Caki2 (cell line): Measurements from ENCODE around the gene TSPAN15. TPM values are rescaled to one million over a fixed set of nuclear protein-coding genes. Genes with fewer than 3 reads are reported as not detected.

Experiments
- DNase-seq: peaks from one replicate; pipeline ENCODE4 v3.0.0-alpha.2; 2015; ENCODE audit warnings: low read depth
- in situ Hi-C: cut with HindIII; loops from 2 replicates; pipeline ENCODE4 v1.10.0; 2016; ENCODE audit warnings: low sequenced_read_pairs, low pct_unique_long_range_greater_than_20kb, mixed read lengths
- total RNA-seq: library from RNA; depleted of rRNA; stranded (reverse); fragments of >200 nt; shearing (Covaris generic); gene quantifications from 2 replicates; pipeline ENCODE4 v1.2.3, GENCODE V29; 2014; ENCODE audit warnings: low replicate concordance; rRNA removed

Gene TSPAN15
- 29.9 and 51.0 TPM in 2 replicates for total RNA-seq

DNA sequence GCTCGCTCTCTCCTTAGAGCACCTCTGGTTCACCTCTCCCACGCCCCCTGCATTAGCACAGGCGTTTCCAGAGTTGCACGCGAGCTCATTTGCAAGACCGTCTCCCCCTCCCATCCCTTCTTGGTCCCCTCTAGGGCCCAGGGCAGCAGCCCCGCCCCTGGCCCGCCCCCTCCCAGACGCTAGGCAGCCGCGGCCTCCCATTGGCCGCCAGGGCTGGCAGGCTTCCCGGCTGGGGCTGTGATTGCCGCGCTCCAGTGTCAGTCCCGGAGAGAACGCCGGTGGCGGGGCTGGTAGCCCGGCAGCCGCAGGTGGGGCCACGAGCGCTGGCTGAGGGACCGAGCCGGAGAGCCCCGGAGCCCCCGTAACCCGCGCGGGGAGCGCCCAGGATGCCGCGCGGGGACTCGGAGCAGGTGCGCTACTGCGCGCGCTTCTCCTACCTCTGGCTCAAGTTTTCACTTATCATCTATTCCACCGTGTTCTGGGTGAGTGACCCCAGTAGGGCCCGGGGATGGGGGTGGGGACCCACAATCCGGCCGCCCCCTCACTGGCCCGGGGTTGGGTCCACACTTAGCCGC is at the start of gene TSPAN15:
Gene TSPAN15 (plus strand): TSS at position 257 of the 575 bp plus-strand sequence. CDS start 130 bp downstream, at position 387.
- DNase-seq = no peak
- in situ Hi-C loops = no loop called here

DNA sequence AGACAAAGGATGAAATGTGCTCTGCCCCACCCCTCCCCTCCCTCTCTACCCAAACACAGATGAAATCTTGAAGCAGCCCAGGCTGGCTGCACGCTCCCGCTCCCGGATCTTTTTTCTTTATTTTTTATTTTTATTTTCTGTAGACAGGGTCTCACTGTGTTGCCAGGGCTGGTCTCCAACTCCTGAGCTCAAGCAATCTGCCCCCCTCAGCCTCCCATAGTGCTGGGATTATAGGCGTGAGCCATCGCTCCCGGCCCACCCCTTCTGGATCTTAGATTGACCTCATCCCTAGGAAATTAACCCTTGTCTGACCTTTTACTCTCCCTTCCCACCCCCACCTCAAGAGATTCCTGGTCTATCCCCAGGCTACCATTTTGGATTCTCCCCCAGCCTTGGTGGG is 48.9 kb upstream of the TSPAN15 start:
- DNase-seq = no peak
- in situ Hi-C loops = no loop called here

DNA sequence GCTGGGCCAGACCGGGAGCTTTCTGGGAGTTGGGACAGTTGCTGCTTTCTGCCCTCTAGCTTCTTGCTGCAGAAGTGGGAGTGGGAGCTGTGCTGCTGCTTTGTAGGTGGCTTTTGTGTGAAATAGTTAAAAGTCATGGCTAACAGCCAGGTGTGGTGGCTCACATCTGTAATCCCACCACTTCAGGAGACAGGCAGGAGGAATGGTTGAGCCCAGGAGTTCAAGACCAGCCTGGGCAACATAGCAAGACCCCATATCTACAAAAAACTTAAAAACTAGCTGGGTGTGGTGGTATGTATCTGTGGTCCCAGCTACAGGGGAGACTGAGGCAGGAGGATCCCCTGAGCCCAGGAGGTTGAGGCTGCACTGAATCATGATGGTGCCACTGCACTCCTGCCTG is 48.2 kb upstream of the TSPAN15 start:
- in situ Hi-C loops = no loop called here
- no peak for DNase-seq

DNA sequence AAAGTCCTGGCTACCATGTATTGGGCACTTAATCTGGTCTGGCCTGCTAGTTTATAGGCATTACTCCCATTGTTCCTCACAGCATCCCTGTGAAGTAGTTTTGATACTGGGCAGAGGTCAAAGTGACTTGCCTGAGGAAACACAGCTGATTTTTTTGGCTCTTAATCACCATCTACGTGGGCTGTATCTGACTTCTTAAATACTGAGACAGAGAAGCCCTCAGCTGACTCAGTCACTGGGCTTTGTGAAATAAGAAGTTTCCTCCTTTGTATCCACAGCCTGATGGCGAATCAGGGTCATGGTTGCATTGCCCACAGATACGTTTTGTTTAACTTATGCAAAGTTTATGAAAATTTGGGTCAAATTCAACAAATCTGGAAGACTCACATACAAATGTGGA is 47.7 kb upstream of the TSPAN15 start:
- in situ Hi-C loops = no loop called here

DNA sequence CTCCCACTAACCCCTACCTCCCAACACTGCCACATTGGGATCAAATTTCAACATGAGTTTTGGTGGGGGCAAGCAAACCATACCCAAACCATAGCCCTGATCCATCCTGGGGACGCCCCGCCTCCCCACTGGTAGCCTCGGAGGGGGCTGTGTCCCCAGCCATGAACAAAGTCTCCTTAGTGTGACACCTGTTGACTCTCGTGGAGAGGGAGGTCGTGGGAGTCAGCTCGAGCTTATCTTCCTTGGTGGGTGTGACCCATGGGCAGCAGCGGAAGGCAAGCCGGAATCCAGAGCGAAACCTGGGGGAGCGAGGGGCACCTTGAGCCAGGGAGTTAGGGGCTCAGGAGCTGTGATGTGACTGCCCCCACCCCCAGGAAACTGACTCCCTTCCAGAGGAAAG is 46.5 kb upstream of the TSPAN15 start:
- in situ Hi-C loops = no loop called here
- no peak for DNase-seq

More for the DNA sequence above, 47.7 kb upstream of the TSPAN15 start:
- DNase-seq = no peak

DNA sequence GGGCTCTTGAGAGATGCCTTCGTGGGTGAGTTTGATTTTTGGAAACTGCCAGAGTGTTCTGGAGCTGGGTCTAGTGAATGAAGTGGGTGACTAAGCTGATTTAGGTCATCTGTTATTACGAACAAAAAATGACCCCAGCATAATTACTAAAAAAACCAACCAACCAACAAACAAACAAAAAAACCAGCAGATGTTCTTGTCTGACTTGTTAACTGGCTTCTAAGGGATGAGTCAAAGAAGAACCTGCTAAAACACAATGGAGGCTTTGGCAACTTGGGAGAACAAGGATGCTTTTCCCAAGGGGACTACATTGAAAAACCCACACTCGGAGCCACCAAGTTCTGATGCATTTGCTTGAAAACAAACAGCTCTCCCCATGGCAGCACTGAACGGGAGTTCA is 46.0 kb upstream of the TSPAN15 start:
- in situ Hi-C loops = no loop called here
- DNase-seq = no peak

DNA sequence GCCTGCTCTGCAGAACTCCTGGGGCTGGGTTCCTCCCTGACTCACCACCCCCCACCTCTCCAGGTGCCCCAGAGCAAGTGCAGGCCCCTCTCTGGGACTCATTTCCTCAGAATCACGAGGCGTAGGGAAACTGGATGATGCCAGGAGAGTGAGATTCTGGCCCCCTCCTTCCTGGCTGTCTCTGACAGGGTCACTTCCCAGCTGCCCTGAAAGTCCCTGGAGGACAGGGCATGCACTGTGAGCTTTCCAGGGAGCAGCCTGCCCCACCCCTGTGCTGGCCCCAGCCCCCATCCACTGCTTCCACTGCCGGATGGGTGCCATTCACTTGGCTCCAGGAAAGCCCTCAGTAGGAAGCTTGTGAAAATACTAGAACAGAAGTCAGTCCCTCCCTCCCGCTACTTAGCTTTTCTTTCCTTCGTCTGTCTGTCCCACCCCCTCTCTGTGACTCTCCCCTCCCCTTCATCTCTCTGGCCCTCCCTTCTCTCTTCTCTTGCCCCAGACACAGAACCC is 44.9 kb upstream of the TSPAN15 start:
- in situ Hi-C loops = no loop called here
- DNase-seq = peak; percentile 38

DNA sequence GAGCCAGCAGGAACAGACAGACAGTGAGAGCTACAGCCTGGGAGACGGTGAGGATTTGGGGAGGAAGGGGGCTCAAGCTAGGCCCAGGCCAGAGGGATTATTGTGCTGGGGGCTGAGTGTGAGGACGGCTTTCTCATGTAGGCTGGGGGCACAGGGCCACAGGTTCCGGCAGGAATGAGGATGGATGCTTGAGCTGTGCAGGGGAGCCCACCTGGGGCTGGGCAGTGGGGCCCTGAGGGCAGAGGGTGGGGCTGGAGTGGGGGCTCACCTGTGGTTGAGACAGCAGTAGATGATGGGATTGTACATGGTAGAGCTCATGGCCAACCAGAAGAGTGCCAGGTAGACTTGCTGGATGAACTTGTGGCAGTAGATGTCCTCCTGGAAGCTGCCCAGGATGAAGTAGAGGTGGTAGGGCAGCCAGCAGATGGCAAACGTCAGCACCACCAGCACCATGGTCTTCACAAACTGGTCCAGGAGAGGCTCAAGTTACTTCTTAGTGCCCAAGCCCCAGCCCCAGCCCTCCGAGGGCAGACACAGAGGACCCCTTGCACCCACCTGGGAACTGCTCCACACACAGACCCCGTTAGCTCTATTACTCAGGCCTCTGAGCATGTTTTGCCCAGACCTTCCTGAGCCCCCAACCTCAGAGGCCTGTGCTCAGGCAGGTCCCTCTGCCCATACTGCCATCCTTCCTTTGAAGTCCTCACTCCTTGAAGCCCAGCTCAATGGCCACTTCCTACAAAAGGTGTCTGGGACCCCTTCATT is 44.3 kb upstream of the TSPAN15 start:
- no peak for DNase-seq
- in situ Hi-C loops = no loop called here

DNA sequence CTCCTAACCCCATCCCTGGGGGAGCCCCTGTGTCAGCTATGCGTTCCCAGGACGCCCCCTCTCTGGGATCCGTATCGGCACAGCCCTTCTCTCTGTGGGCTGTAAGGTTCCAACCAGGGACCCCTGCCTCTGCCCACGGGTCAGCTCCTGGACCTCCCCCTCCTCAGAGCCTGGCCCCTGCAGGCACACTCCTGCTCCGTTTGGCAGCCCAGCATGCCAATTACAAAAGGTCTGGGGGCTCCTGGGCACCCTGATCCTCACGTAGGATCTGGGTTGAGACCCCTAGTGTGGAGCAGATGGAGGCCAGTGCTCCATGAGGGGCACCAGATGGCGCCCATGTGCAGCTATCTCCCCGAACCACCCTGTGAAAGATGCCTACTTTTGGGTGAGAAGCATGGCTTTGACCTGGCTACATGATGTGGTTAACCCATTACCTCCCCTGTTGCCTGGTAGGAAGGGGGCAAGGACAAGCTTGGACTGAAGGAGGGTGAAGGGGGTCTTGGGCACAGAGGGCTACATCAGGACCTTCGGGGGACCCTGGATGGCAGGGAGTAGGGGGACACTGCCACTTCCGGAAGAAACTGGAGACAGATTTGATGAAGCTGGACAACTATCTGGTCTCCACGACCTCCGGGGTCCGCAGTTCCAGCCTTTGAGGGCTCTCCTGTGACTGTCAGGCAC is 43.5 kb upstream of the TSPAN15 start:
- in situ Hi-C loops = no loop called here

DNA sequence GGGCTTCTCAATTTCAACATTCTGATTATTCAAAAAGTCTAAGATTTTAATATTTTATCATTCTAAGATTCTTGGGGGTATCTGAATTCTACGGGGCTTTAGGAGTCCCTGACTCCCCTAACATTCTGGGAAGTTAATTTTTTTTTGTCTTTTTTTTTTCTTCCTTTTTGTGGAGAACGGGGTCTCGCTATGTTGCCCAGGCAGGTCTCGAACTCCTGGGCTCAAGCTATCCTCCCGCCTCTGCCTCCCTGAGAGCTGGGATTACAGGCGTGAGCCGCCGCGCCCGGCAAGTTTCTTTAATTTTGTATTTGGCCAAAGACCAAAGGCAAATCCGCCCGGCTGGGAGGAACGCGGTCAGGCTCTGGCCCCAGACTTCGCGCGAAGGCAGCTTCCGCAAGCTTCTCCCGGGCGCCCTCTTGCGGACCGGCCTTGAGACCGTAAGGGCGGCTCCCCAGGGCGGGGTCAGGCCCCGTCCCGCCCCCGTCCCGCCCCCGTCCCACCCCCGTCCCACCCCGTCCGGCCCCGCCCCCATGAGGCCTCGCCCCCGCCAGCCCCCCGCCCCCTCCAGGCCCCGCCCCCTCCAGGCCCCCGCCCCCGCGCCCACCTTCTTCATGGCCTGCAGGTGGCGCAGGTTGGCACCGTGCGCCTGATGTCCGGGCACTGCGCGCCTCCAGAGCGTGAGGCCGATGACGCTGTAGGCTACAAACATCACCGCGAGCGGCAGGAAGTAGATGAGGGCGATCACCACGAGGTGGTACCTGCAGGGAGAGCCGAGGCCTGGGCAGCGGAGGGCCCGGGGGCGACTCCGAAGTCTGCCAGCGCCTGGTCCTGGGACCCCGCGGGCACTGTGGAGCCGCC is 42.7 kb upstream of the TSPAN15 start:
- peak; percentile 76 for DNase-seq
- in situ Hi-C loops = no loop called here

More for the DNA sequence above, 43.5 kb upstream of the TSPAN15 start:
- DNase-seq = no peak

DNA sequence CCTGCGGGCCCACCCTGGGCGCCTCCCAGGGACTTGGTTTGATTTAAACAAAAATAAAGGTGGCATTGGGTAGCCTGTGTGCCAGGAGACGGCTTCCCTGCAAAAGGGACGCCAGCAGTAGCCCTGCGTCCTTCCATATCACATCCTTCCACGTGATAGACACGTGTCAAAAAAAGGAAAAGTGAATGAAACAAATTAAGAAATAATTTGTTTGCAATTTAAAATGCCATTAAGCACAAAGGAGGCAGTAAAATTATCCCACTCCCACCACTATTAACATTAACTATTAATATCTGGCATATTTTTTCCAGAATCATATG is 42.1 kb upstream of the TSPAN15 start:
- no peak for DNase-seq
- in situ Hi-C loops = no loop called here

DNA sequence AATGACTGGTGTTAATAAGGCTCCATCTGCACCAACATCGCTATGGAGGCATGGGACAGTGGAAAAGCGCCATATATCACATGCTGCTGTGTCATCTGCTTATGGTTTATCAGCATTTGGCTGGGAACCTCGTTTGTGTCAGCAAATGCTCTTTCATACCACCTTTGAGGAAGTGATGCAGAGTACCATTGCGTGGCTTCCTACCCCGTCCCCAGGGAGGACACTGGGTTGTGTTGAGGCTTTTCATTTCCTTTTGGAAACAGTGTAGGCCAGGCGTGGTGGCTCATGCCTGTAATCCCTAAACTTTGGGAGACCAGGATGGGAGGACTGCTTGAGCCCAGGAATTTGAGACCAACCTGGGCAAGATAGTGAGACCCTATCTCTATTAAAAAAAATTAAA is 41.3 kb upstream of the TSPAN15 start:
- no peak for DNase-seq
- in situ Hi-C loops = no loop called here

DNA sequence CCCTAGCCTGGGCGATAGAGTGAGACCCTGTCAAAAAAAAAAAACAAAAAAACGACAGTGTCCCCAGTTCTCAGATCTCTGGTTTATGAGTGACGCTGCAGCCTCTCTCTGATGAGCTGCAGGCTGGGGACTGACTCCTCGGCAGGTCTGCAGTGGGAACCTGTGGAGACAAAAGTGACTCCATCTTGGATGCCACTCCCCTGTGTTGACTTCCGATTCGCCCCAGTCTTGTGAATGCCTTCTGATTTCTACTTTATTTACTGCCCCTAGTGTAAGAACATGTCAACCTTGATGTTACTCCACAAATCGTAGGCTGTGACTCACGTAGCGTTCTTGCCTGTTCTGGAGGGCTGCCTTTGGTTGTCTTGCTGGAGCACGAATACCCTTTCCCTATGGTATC is 40.8 kb upstream of the TSPAN15 start:
- DNase-seq = no peak
- in situ Hi-C loops = no loop called here

DNA sequence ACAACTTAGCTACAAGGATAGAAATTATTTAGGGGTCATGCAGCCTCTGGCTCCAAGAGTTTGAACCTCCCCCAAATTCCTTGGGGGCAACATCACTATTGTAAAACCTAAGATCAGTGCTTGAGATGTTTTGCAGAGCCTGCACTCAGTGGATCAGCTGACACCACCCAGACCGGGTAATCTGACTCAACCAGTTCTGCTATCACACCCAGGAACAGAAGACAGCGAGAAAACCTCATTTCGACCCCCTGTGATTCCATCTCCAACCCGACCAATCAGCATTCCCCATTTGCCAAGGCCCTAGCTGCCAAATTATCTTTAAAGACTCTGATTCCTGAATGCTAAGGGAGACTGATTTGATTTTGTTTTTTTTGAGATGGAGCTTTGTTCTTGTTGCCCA is 39.8 kb upstream of the TSPAN15 start:
- no peak for DNase-seq
- in situ Hi-C loops = no loop called here

DNA sequence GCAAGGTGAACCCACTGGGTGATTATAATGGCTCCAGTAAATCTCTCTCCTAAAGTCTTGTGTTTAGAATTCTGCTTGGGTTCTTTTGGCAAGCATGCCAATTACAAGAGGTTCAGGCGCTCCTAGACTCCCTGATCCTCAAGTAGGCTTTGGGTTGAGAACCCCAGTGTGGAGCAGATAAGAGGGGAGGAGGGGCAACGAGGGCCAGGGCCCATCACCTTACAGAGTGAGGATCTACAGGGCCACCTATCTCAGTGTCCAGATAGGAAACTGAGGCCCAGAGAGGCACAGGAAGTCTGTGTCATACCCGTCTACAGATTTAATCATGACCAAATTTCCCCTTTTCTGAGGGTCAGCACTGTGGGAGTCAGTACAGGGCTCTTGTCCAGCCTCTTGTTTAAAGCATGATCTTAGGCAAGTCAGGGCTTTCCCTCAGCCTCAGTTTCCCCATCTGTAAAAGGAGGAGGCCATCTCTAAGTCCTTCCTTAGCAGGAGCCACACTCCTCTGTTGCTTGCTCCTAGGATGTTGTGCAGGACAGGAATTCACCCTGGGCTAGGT is 39.0 kb upstream of the TSPAN15 start:
- no peak for DNase-seq
- in situ Hi-C loops = no loop called here

DNA sequence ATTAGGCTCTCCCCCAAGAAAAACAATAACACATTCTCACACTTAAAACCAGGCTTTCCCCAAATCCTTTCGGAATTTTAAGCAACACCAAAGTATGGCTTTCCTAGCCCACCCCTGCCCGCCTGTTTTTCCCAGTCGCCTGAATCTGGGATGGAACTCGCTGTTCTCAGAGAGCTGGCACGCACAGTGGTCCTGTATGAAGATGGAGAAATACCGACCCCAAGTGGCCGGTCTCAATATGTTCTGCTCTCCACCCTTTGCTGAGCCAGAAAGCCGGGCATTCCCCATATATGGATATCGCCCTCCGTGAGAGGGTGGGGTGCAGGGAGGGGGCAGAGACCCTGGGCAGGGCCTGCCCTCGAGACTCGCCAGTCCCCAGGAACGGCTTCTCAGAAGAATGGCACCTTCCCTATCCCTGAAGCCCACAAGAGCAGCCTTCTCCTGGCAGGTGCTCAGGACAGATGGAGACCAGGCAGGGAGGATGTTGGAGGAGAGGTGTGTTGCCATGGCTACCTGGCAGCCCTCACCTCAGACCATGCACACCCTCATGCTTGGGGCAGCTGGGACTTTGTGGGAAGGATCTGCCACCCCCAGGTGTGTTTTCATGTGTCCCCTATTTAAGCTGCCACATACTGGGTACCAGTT is 37.9 kb upstream of the TSPAN15 start:
- in situ Hi-C loops = no loop called here
- no peak for DNase-seq

DNA sequence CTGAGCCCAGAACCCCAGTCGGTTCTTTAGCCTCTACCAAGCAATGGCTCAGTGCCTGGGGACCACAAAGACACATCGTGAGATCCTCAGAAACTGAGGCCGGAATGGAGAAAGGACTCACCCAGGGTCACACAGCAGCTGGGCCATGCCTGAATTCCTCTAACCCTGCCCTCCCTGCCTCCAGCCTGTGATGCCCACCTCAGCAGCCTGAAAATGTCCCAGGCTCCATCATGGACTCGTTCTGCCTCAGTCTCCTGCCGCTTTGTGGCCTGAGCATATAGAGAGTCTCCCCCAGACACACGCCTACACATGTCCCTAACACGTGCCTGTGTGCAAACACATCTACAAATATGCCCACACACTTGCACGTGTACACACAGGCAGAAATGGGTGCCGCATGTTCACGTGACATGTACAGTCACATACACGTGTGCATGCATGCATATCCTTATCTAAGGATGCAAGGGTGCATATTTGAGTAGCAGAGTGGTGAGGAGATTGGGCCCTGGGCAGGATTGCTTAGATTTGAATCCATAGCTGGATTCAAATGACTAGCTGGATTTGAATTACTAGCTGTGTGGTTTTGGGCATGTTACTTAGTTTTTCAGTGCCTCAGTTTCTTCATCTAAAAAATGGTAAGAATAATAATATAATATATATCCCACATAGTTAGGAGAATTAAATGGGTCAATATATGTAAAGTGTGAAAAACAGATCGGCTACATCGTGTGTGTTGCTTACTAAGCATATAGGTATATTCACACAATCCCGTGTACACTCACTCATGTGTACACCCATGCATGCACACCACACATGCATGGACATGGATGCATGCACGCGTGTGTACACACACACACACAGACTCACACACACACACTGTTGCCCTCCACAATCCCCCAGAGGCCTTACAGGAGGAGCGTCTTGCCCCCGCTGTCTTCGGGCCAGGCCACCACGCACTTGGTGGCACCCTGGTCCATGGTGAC is 36.9 kb upstream of the TSPAN15 start:
- in situ Hi-C loops = no loop called here

More for the DNA sequence above, 36.9 kb upstream of the TSPAN15 start:
- no peak for DNase-seq
